AG08395 (cell line): ENCODE results near the gene MDK.

ENCODE experiments used
- DNase-seq: peaks from one replicate; pipeline ENCODE4 v3.0.0; 2012; ENCODE audit warnings: mixed read lengths, low spot score

The MDK gene

DNA sequence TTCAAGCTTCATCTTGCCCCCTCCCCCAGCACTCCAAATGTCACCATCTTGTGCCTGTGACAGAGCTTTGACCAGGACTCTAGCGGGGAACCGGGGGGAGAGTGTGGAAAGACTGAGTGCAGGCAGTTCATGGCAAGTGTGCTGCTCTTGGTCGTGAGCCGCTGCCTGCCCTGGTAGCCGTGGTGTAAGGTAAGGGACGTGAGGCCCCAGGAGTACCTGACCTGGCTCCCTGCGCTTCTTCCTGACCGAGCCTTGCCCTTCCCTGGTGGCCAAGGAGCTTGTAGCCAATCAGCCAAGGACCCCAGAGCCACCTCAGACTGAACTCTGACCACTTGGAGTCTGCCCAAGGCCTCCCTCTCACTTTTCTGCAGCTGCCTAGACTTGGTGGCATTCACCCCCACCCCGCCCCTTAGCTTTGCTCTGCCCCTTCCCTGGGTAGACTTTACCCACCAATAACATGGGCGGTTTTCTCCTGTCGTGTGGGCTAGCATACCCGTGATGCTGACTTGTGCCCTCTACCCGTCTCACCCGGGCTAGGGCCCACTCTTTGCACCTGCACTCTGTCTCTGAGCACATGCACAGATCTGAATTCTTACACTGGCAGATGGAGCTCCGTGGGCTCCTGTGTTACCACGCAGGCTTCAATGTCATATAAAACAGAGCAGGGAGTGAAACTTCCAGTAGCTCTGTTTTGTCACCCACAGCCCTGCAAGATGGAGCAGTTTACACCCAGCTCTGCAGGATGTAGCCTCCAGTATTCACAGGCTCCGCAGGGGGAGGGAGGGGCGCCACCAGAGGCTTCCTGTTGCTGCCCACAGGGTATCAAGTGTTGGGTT is 32.7 kb upstream of the MDK start:
- no peak for DNase-seq

DNA sequence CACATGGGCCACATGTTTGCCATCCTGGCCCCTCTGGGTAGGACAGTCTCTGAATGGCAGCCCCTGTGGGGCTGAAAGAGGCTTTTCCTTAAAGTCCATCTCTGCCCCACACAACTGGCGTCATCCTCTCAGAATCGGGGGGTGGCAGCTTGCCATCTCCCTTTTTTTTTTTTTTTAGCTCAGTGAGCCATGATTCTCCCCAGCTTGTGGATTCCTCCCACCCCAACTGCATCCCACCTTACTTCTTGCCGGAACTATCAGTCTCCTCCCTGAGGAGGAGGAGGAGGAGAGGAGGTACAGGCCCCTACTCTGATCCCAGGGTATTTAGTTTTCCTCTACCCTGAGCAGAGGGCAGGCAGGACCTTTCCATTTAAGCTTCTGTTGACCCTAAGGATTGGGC is 30.8 kb upstream of the MDK start:
- DNase-seq, result no peak

DNA sequence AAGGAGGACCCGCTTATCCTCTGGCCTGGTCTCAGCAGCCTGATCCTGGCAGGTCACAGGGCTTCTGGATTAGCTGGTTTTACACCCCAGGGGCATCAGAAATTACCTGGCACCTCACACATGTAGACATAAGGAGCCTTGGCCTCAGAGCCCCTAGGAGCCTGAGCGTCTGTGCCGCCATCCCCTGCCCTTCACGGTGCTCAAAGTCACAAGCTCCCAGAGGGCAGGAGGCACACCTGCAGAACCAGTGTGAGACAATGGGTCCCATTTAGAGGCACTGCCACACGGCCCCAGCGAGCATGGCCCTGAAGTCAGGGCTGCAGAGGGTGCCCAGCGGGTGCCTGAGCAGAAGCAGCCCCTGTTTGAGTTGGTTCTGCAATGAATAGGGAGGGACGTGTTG is 30.3 kb upstream of the MDK start:
- no peak for DNase-seq

DNA sequence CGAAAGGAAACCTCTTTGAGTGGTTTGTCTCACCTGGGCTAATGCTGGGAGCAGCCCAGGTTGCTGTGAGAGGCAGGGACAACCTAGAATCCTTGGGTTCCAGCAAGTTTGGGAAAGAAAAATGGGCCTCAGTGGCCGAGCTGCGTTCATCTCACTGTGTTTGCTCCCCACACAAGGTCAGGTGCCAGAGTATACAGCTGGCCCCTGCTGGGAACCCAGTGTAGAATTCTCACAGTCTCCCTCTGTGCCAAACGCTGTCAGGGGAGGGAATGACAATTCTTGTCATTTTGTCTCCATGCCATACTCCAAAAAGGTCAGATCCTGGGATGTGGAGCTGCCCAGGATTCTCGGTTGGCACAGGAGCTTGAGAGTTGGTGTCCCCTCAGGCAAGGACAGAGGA is 29.9 kb upstream of the MDK start:
- no peak for DNase-seq

DNA sequence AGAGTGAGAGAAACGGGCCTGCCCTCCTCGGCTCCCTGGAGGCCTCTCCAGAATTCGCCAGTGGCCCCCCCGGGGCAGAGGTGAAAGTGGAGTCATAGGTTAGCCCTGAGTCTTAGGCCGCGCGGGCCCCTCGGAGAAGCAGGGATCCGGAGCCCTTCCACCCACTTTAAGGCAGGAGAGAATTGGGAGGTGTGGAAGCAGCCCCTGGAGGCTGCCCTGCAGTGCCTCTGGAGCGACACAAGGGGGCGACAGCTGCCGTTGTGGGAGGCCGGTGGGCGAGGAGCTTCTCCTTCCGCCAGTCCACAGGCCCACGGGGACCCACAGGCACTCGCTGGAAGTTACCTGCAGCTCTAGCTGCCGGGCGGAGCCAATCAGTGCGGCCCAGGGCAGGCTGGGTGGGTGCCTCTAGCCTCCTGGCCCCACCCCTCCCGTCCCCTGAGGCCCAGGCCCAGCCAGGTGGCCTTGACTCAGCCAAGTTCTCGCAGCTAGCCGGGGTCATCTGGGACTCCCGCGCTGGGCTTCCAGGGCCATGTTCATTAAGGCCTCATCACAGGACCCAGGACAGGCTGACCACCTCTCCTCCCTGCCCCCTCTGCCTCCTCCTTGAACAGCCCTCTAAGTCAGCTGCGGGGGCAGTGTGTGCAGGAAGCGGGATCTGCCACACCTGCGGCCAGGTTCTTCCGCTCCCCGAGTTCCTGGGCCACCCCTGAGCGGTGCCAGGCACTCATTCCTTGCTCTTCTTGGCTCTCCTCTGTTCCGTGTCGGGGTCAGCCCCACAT is 29.2 kb upstream of the MDK start:
- DNase-seq, result peak; percentile 52

DNA sequence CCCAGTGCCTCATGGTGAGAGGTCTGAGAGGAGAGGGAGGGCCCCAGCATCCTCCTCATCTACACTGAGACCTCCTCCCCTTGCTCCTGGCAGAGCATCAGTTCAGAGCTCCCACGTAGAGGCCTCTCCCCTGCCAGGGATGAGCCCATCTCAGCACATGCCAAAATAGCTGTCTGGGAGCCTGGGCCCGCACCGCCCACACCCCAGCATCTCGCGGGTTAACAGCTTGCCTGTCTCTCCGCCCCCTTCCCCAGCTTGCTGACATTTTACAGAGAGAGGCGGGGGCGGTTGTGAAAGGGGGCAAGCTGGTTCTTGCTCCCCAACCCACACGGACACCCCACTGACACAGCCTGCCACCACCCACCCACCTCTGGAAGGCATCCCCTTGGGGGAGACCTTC is 27.8 kb upstream of the MDK start:
- DNase-seq, result no peak

DNA sequence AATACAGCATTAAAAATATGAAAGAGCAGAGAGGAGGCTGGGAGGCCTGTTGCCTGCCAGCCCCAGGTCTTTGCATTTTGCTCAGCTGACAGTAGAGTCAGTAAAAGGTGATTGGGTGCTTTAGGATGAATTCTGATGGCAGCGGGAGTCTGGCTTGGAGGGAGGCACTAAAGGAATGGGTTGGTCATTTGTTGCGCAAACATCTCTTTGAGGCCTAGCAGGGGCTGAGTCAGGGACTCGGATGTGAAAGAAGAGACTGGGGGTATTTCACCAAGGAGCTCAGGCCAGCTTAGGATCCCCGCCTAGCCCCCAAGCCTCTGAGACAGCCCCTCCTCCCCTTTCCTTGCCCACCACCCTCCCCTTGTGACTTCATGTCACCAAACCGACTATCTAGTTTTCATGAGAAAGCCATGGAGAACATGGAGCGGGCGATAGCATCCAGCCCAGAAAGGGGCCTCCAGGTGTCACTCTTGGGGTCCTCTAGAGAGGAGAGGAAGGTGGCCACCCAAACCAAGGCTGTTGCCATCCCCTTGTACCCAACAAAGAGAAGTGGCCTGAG is 24.5 kb upstream of the MDK start:
- DNase-seq, result no peak

DNA sequence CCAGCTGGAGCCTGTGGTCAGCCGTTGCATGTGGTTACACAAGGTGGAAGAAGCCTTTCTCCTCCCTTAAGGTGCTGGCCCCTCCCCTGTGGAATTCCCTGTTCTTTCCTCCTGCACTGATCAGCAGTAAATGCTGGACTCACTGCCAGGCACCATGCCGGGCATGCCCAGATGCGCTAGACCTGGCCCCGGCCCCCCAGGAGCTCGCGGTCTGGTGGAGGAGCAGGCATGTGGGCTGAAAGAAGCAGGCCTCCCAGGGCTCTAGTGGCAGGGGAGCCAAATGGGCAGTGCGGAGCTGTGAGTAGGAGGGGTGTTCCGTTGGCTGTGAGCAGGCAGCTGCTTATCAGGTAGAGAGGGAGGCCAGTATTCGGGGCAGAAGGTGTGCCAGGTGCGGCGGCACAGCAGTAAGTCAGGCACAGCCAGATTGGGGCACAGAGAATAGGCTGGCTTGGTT is 24.0 kb upstream of the MDK start:
- no peak for DNase-seq

DNA sequence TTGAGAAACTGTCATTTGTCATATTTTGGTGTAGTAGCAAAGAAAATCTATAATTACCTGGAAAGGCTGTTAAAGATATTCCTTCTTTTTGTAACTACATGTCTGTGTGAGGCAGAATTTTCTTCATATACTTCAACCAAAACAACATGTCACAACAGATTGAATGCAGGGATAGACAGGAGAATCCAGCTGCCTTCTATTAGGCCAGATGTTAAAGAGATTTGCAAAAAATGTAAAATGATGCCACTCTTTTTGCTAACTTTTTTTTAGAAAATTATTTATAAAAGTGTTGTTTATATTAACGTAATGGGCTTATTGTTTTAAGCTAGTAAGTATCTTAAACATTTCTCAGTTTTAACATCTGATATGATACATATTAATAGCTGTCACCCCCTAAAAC is 21.5 kb upstream of the MDK start:
- no peak for DNase-seq

DNA sequence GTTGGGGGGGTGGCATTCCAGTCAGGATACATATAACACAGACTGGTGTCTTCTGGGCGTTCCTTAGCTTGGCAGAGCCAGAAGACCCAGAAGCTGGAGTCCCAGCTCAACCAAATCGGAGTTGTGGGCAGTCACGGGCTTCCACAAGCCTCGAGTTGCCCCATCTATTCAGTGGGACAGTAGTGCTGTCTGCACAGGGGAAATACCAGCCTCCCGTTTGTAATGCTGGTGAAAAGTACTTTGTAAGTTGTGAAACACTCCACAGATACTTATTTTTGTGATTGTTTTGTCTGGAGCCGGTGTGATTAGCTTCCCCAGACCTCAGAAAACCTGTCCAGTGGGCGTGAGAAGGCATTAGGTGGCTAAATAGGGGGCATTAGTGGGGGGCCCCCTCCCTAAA is 20.6 kb upstream of the MDK start:
- DNase-seq, result no peak

DNA sequence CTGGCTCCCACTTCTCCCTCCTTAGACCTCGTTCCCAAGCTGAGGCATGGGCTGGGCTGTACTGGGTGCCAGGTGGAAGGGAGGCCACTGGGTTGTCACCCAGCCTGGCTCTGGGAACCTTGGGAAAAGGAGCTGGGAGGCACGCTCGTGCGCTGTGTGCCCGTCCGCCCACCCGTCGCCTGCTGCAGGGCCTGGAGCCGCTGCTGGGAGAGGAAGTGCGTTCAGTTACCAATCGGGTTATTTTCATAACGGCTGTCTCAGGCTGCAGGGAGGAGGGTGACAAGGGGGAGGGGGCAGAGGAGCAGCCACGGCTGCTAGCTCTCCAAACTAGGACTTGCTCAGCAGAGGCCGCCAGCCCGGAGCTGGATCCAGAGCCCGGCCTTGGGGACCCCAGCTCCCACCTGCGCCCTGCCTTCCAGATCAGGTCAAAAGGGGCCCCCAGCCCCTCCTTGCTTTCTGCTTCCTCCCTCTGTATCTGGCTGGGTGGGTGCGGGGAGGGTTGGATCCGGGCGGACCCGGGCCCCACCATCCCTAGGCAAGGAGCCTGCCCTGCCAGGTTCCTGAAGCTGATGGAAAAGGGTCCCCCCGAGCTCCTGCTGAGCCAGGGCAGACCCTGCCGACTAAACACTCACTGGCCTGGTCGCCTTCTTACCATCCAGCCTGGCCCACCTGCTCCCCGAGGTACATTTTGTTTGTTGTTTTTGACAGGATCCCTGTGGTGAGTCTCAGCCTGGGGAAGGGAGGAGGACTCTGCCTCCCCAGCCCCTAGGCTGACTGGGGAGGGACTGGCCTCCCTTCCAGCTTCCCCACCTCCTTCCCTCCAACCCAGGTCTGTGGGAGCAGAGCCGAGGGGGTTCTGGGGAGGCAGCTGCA is 19.9 kb upstream of the MDK start:
- peak; percentile 74 for DNase-seq

DNA sequence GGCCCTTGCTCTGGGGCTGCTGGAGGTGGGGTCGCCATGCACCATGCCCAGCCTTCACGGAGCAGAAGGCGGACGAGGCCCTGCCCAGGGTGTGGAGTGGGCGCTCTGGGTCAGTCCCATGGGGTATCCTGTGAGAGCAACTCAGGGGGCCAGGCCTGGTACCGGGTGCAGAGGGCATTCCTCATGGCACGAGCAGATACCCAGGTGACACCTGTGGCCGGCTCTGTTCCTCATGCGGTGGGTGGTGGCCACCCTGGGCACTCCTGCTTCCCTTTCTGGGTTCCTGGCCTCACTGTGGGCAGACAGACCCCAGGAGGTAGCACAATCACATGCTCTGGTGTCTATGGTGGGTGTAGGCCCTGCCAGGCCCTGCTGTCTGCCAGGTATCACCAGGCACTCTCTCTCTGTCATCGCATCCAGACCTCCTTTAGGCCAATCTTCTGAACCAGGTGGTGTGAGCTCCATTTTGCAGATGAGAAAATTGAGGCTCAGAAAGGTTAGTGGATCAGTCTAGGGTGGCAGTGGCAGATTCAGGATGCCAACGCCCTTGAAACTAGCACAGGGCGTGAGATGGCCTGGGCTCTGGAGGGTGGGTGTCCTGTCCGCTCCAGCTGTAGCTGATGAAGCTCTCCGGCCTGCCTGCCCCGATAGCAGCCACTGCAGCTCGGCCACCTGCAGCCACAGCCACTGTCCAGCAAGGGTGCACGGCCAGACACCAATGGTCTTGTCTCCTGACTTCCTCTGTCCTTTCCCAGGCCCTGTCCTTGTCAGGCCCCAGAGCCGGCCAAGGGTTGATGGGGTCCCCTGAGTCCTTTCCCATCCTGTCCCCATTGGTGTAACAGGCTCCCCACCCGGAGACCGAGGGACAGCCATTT is 19.1 kb upstream of the MDK start:
- DNase-seq, result no peak

DNA sequence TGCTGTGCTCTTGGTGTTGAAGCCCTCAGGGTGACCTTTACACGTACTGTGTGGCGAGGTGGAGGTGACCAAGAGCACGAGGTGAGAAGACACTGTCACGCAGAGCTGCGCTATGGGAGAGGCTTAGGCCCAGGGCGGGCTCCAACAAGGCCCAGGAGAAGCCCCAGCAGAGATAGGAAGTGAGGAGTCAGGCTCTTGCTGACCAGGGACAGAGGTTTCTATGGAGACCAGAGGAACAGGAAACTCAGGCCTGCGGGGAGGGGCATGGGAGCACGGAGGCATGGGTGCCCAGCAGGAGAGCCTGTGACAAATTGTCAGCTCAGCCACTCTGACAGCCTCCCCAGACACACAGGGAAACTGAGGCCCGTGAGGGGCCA is 18.4 kb upstream of the MDK start:
- DNase-seq, result peak; percentile 76

DNA sequence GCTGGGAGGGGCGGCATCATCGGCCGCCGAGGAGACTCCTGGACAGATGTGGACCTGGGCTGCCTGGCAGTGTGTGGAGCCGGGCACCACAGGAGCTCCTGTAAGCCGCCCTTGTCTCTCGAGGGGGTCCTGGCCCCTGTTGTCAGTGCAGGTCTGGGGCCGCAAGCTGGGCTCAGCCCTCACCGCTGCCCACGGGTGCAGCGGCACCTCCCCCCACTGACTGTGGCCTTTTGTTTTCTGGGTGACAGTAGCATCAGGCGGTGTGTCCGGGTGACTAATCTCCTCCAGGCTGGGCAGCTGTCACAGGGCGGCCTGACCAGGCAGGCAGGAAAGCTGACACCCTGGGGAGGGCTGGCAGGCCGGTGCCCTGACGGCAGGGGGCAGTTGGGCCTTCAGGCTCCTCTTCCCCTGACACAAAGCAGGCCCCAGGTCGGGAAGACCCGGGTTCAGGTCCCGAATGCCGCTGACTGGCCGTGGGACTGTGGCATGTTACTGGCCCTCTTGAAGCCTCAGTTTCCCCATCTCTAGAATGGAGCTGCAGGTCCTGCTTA is 17.9 kb upstream of the MDK start:
- peak; percentile 82 for DNase-seq

DNA sequence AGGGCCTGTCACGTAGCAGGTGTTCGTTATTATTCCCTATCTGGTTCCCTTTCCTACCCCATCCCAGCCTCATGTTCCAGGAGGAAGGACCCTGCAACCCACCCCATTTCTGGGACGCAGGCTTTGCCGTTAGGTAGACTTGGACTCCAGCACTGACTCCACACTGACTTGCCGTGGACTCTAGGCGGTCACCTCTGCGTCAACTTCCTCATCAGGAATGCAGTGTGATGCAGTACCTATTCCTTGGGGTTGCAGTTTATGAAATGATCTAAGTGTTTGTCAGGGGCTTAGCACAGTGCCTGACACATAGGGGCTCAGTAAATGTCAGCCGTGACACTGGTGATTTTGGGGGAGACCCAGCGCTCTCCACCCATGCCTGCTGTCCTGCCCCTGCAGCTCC is 17.4 kb upstream of the MDK start:
- no peak for DNase-seq

DNA sequence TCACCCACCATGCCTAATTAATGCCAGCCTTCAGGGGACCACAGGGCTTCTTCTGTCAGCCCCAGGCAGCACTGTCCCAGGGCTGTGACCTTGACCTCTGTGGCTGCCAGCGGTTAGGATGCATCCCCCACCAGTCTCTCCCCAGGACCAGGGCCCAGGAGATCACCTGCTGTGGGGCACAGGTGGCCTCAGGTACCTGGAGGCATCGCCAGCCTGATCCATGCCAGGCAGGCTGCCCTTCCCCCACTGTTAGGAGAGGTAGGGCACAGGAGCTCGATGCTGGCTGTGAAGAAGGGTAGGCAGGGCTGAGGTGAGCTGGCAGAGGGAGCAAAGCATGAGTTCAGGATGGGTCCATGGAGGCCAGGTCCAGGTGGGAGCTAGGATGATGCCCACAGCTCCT is 16.7 kb upstream of the MDK start:
- no peak for DNase-seq

DNA sequence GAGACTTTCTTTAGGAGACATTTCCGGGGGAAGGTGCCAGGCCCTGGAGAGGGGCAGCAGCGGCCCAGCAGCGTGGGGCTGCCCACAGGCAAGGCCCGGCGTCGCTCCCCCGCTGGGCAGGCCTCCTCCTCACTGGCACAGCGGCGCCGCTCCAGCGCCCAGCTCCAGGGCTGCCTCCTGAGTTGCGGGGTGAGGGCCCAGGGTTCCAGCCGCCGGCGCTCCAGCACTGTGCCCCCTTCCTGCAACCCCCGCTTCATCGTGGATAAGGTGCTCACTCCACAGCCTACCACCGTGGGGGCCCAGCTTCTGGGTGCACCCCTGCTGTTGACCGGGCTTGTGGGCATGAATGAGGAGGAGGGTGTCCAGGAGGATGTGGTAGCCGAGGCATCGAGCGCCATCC is 15.2 kb upstream of the MDK start:
- no peak for DNase-seq

DNA sequence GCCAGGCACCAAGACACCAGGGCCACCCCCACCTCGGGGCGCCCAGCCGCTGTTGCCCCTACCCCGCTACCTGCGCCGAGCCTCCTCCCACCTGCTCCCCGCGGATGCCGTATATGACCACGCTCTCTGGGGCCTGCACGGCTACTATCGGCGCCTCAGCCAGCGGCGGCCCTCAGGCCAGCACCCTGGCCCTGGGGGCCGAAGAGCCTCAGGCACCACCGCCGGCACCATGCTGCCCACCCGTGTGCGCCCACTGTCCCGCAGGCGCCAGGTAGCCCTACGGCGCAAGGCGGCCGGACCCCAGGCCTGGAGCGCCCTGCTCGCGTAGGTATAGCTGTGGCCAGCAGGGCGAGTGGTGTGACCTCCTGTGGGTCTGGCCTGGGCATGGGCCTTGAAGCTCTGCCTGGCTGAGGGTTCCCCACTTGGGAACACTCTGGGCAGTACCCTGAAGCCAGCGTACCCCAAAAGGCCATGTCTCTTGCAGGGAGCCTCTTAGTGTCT is 14.8 kb upstream of the MDK start:
- DNase-seq, result no peak

DNA sequence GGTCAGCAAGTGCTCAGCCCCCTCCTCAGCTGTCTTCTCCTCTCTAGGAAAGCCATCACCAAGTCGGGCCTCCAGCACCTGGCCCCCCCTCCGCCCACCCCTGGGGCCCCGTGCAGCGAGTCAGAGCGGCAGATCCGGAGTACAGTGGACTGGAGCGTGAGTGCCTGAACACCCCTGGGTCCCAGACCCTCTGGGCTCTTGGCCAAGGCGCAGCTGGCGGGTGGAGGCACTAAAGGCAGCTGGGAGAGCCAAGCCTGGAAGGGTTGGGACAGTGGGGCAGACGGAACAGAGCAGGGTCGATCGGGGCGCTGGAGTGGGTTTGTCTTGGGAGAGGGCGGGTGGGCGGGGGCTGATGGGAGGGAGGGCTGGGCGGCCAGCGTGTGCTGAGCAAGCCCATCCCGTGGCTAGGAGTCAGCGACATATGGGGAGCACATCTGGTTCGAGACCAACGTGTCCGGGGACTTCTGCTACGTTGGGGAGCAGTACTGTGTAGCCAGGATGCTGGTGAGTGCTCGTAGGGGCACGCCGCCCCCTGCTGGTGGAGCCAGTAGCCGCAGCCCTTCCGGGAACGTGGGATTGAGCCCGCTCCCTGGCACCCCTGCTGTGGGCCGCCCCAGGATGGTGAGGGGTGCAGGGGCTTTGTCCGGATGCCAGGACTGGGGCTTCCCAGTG is 14.1 kb upstream of the MDK start:
- peak; percentile 62 for DNase-seq

DNA sequence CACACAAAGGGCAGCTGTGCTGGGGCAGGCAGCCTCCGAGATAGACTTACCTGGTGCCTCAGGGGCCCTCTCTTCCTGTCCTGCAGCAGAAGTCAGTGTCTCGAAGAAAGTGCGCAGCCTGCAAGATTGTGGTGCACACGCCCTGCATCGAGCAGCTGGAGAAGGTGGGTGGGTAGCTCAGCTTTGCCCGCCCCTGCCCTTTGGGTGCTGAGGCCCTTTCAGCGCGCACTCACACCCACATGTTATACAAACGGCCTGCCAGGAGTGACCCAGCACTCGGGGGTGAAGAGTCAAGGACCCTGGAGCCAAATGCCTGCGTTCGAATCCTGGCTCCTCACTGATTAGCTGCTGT is 13.6 kb upstream of the MDK start:
- DNase-seq, result no peak
